ENCODE measurements around the gene GJA8. TPM values are rescaled to one million over a fixed set of nuclear protein-coding genes. Genes with fewer than 3 reads are reported as not detected.

The GJA8 gene
- total and polyA plus RNA-seq, 12 donors = not detected

- WGBS, 4 donors = 81 to 88% (median 88%) methylated on average over 4 of the region's 4 CpGs
- Histone ChIP-seq H3K4me1 (replicated peaks in 1 of 2) (no peaks in the 10 kb centered on the region), H3K4me3 (no peak overlapping the region), H3K9me3 (replicated peaks in 1 of 3) (no peaks in the 10 kb centered on the region), H3K27ac (no peak overlapping the region), H3K36me3 (replicated peaks in 1 of 2) (no peaks in the 10 kb centered on the region), H3K27me3 (no peaks in the 10 kb centered on the region)
- no peak for DNase-seq
- intact Hi-C loops (cut with DNase I) = no loop called here
- no peak for TF ChIP-seq CTCF (IDR thresholded peaks at IDR 0.05)
- no peak for TF ChIP-seq POLR2A (IDR thresholded peaks at IDR 0.05)
Measured at GRCh38 chr1:147897789-147898188, 4.8 kb upstream of the GJA8 start.

- Histone ChIP-seq H3K9me3 (replicated peaks in 1 of 3) (no peaks in the 10 kb centered on the region), H3K4me1 (replicated peaks in 1 of 2) (no peaks in the 10 kb centered on the region), H3K4me3 (no peak overlapping the region), H3K27me3 (no peaks in the 10 kb centered on the region), H3K36me3 (replicated peaks in 1 of 2) (no peaks in the 10 kb centered on the region), H3K27ac (no peak overlapping the region)
- no peak for TF ChIP-seq CTCF (IDR thresholded peaks at IDR 0.05)
- intact Hi-C loops (cut with DNase I) = no loop called here
- 69 to 81% (median 76%) methylated on average over 3 of the region's 3 CpGs for WGBS, 4 donors
- DNase-seq = no peak
Measured at GRCh38 chr1:147904726-147905125, 2.1 kb downstream of the GJA8 start.

- intact Hi-C loops (cut with DNase I) = no loop called here
- Histone ChIP-seq H3K36me3 (replicated peaks in 1 of 2) (no peaks in the 10 kb centered on the region), H3K27me3 (no peaks in the 10 kb centered on the region), H3K4me3 (no peak overlapping the region), H3K4me1 (replicated peaks in 1 of 2) (no peaks in the 10 kb centered on the region), H3K9me3 (replicated peaks in 1 of 3) (no peaks in the 10 kb centered on the region), H3K27ac (no peak overlapping the region)
- WGBS, 4 donors = 90 to 93% (median 92%) methylated on average over 43 to 44 of the region's 44 CpGs
- TF ChIP-seq CTCF (IDR thresholded peaks at IDR 0.05) (no peak), POLR2A (IDR thresholded peaks at IDR 0.05) (no peak)
- no peak for DNase-seq
Measured at GRCh38 chr1:147907786-147908509, 5.4 kb downstream of the GJA8 start.

GRCh38 chr1:147912553-147912952, 10.0 kb downstream of the GJA8 start:
- Histone ChIP-seq H3K4me3 (no peak overlapping the region), H3K9me3 (replicated peaks in 1 of 3) (no peaks in the 10 kb centered on the region), H3K27me3 (no peaks in the 10 kb centered on the region), H3K27ac (no peak overlapping the region), H3K36me3 (replicated peaks in 1 of 2) (no peaks in the 10 kb centered on the region), H3K4me1 (replicated peaks in 1 of 2) (no peaks in the 10 kb centered on the region)
- 62 to 89% (median 76%) methylated on average over 2 of the region's 2 CpGs for WGBS, 4 donors
- TF ChIP-seq CTCF (IDR thresholded peaks at IDR 0.05) (no peak), POLR2A (IDR thresholded peaks at IDR 0.05) (no peak)
- DNase-seq = no peak
- intact Hi-C loops (cut with DNase I) = no loop called here
